ENCODE results near the gene BET1. TPM values are rescaled to one million over a fixed set of nuclear protein-coding genes. Genes with fewer than 3 reads are reported as not detected.

The BET1 gene
- total and polyA plus RNA-seq, 9 of the 15 experiments (the other 6 are each of a cell fraction or from before 2014, with no cell fraction given): 15.8 to 190 (median 37.8) TPM

GRCh38 chr7:94004024-94004951, at the start of gene BET1 (continued):
- TF ChIP-seq, protein P1, sequence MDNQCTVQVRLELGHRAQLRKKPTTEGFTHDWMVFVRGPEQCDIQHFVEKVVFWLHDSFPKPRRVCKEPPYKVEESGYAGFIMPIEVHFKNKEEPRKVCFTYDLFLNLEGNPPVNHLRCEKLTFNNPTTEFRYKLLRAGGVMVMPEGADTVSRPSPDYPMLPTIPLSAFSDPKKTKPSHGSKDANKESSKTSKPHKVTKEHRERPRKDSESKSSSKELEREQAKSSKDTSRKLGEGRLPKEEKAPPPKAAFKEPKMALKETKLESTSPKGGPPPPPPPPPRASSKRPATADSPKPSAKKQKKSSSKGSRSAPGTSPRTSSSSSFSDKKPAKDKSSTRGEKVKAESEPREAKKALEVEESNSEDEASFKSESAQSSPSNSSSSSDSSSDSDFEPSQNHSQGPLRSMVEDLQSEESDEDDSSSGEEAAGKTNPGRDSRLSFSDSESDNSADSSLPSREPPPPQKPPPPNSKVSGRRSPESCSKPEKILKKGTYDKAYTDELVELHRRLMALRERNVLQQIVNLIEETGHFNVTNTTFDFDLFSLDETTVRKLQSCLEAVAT (IDR thresholded peaks at IDR 0.05): no peak
- TF ChIP-seq MXI1 (IDR thresholded peaks at IDR 0.05; ENCODE audit: low read depth, low read length) (peak; percentile 59), EZH2 (IDR thresholded peaks at IDR 0.05; ENCODE audit: borderline replicate concordance, low read depth, low read length) (no peak), RHOXF2B (CRISPR knock-in tag; conservative IDR thresholded peaks at IDR 0.05) (no peak), ARHGAP35 (IDR thresholded peaks at IDR 0.05; ENCODE audit: partially characterized antibody) (no peak), PHB (CRISPR knock-in tag; IDR thresholded peaks at IDR 0.05) (no peak), SNRNP70 (optimal IDR thresholded peaks at IDR 0.05; ENCODE audit: low read depth, low read length) (no peak), FOXK1 (CRISPR knock-in tag; IDR thresholded peaks at IDR 0.05; ENCODE audit: borderline replicate concordance) (0 out of 2 replicates have a peak, but pooled peaks have one; percentile 40), PTRF (tag; IDR thresholded peaks at IDR 0.05) (no peak), TRIM25 (IDR thresholded peaks at IDR 0.05; ENCODE audit: borderline replicate concordance) (no peak), GTF2E2 (tag; IDR thresholded peaks at IDR 0.05) (no peak), TFE3 (CRISPR knock-in tag; IDR thresholded peaks at IDR 0.05) (no peak), ZNF311 (CRISPR knock-in tag; IDR thresholded peaks at IDR 0.05) (no peak), HOMEZ (CRISPR knock-in tag; IDR thresholded peaks at IDR 0.05) (no peak), ZNF589 (CRISPR knock-in tag; IDR thresholded peaks at IDR 0.05; ENCODE audit: low read depth) (no peak), ZNF717 (CRISPR knock-in tag; IDR thresholded peaks at IDR 0.05) (no peak), U2AF1 (optimal IDR thresholded peaks at IDR 0.05; ENCODE audit: low read depth, low read length) (no peak)
- TF ChIP-seq, protein P2, sequence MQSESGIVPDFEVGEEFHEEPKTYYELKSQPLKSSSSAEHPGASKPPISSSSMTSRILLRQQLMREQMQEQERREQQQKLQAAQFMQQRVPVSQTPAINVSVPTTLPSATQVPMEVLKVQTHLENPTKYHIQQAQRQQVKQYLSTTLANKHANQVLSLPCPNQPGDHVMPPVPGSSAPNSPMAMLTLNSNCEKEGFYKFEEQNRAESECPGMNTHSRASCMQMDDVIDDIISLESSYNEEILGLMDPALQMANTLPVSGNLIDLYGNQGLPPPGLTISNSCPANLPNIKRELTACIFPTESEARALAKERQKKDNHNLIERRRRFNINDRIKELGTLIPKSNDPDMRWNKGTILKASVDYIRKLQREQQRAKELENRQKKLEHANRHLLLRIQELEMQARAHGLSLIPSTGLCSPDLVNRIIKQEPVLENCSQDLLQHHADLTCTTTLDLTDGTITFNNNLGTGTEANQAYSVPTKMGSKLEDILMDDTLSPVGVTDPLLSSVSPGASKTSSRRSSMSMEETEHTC (IDR thresholded peaks at IDR 0.05): peak; percentile 35; the same call in 1 of the 2 replicates
- TF ChIP-seq, protein P3, sequence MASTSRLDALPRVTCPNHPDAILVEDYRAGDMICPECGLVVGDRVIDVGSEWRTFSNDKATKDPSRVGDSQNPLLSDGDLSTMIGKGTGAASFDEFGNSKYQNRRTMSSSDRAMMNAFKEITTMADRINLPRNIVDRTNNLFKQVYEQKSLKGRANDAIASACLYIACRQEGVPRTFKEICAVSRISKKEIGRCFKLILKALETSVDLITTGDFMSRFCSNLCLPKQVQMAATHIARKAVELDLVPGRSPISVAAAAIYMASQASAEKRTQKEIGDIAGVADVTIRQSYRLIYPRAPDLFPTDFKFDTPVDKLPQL (IDR thresholded peaks at IDR 0.05; ENCODE audit: extremely low read depth, insufficient read length): no peak
